H9 (cell line): Measurements from ENCODE around the gene PGBD5. TPM values are rescaled to one million over a fixed set of nuclear protein-coding genes. Genes with fewer than 3 reads are reported as not detected.

ENCODE experiments used
- DNase-seq: peaks from one replicate; pipeline ENCODE4 v3.0.0-alpha.2; 2017
- H2AFZ ChIP-seq: one replicate; pipeline ENCODE4 v1.6.1; 2013; ENCODE audit warnings: mild to moderate bottlenecking, low read length, control low read depth, moderate library complexity
- H2AK5ac ChIP-seq: 2 replicates; pipeline ENCODE4 v1.6.1; 2013; ENCODE audit warnings: low read length, control low read depth, mixed read lengths; ENCODE audit not compliant: insufficient read length
- H2BK120ac ChIP-seq: one replicate; pipeline ENCODE4 v1.6.1; 2013; ENCODE audit warnings: low read depth, mild to moderate bottlenecking, low read length, control low read depth, inconsistent platforms; ENCODE audit not compliant: poor library complexity, severe bottlenecking
- H2BK12ac ChIP-seq: 2 replicates; pipeline ENCODE4 v1.6.1; 2013; ENCODE audit warnings: low read length, control low read depth, mixed read lengths, low read depth; ENCODE audit not compliant: insufficient read length
- H2BK15ac ChIP-seq: 2 replicates; pipeline ENCODE4 v1.6.1; 2013; ENCODE audit warnings: low read depth, low read length, control low read depth
- H2BK20ac ChIP-seq: one replicate; pipeline ENCODE4 v1.6.1; 2013; ENCODE audit warnings: low read depth, mild to moderate bottlenecking, low read length, control low read depth, inconsistent platforms; ENCODE audit not compliant: poor library complexity, severe bottlenecking
- H2BK5ac ChIP-seq: 2 replicates; pipeline ENCODE4 v1.6.1; 2013; ENCODE audit warnings: low read length, control low read depth, mixed read lengths; ENCODE audit not compliant: insufficient read length
- H3K14ac ChIP-seq: 2 replicates; pipeline ENCODE4 v1.6.1; 2013; ENCODE audit warnings: low read length, control low read depth; ENCODE audit not compliant: insufficient read depth
- H3K18ac ChIP-seq: 2 replicates; pipeline ENCODE4 v1.6.1; 2013; ENCODE audit warnings: low read depth, mild to moderate bottlenecking, mixed read lengths, low read length, control low read depth; ENCODE audit not compliant: insufficient read length
- H3K23ac ChIP-seq: 2 replicates; pipeline ENCODE4 v1.6.1; 2013; ENCODE audit warnings: low read length, control low read depth, mixed read lengths, low read depth; ENCODE audit not compliant: insufficient read length
- H3K23me2 ChIP-seq: 2 replicates; pipeline ENCODE4 v1.6.1; 2013; ENCODE audit warnings: low read depth, mild to moderate bottlenecking, mixed read lengths, low read length, control low read depth; ENCODE audit not compliant: insufficient read length, poor library complexity, severe bottlenecking
- H3K27ac ChIP-seq: 2 replicates; pipeline ENCODE4 v1.5.1; 2013; ENCODE audit warnings: low read length, control low read depth, mixed read lengths, low read depth; ENCODE audit not compliant: insufficient read length
- H3K27me3 ChIP-seq: 2 replicates; pipeline ENCODE4 v1.6.1; 2013; ENCODE audit warnings: low read length, control low read depth, inconsistent platforms; ENCODE audit not compliant: insufficient read depth
- H3K4ac ChIP-seq: 2 replicates; pipeline ENCODE4 v1.6.1; 2013; ENCODE audit warnings: low read depth, mild to moderate bottlenecking, control low read depth, inconsistent platforms, low read length, moderate library complexity
- H3K4me1 ChIP-seq: 2 replicates; pipeline ENCODE4 v1.6.1; 2013; ENCODE audit warnings: low read length, control low read depth, inconsistent platforms; ENCODE audit not compliant: insufficient read depth
- H3K4me2 ChIP-seq: 2 replicates; pipeline ENCODE4 v1.6.1; 2013; ENCODE audit warnings: low read length, control low read depth, mixed read lengths; ENCODE audit not compliant: insufficient read length, insufficient read depth
- H3K56ac ChIP-seq: 2 replicates; pipeline ENCODE4 v1.6.1; 2013; ENCODE audit warnings: low read depth, mild to moderate bottlenecking, mixed read lengths, low read length, control low read depth; ENCODE audit not compliant: insufficient read length
- H3K79me1 ChIP-seq: 2 replicates; pipeline ENCODE4 v1.6.1; 2013; ENCODE audit warnings: low read depth, mild to moderate bottlenecking, moderate library complexity, low read length, control low read depth, inconsistent platforms; ENCODE audit not compliant: insufficient read depth, poor library complexity, severe bottlenecking
- H3K79me2 ChIP-seq: 2 replicates; pipeline ENCODE4 v1.6.1; 2013; ENCODE audit warnings: low read length, control low read depth, inconsistent platforms; ENCODE audit not compliant: insufficient read depth
- H3K9ac ChIP-seq: 2 replicates; pipeline ENCODE4 v1.6.1; 2013; ENCODE audit warnings: low read length, control low read depth, mixed read lengths; ENCODE audit not compliant: insufficient read length; ENCODE audit errors: extremely low read depth
- H3K9me3 ChIP-seq: one replicate; pipeline ENCODE4 v1.6.1; 2013; ENCODE audit warnings: low read depth, low read length, inconsistent platforms; ENCODE audit not compliant: control insufficient read depth
- H3T11ph ChIP-seq: one replicate; pipeline ENCODE4 v1.6.1; 2013; ENCODE audit warnings: mild to moderate bottlenecking, low read length, control low read depth, inconsistent platforms
- H4K20me1 ChIP-seq: one replicate; pipeline ENCODE4 v1.6.1; 2013; ENCODE audit not compliant: control insufficient read depth, insufficient read length, insufficient read depth
- H4K5ac ChIP-seq: 2 replicates; pipeline ENCODE4 v1.6.1; 2013; ENCODE audit warnings: low read depth, mild to moderate bottlenecking, mixed read lengths, low read length, control low read depth; ENCODE audit not compliant: insufficient read length
- H4K8ac ChIP-seq: replicated peaks from 2 replicates; pipeline ENCODE4 v1.6.1; 2013; ENCODE audit warnings: low read length, control low read depth, mixed read lengths, low read depth; ENCODE audit not compliant: insufficient read length
- H4K91ac ChIP-seq: 2 replicates; pipeline ENCODE4 v1.6.1; 2013; ENCODE audit warnings: low read depth, mild to moderate bottlenecking, moderate library complexity, mixed read lengths, low read length, control low read depth; ENCODE audit not compliant: insufficient read length
- H3K27ac Mint-ChIP-seq, 3 experiments: 2 replicates in 2 of 3; 3 replicates in 1 of 3; pipeline ENCODE4 v1.8.0; 2020 to 2021; ENCODE audit warnings: mixed read lengths in 3 of 3, mild to moderate bottlenecking in 1 of 3, moderate library complexity in 1 of 3
- H3K27me3 Mint-ChIP-seq: 2 replicates; pipeline ENCODE4 v1.8.0; 2021; ENCODE audit warnings: low read depth, mild to moderate bottlenecking, moderate library complexity, mixed read lengths
- H3K36me3 Mint-ChIP-seq, 3 experiments: 2 replicates in 2 of 3; 3 replicates in 1 of 3; pipeline ENCODE4 v1.8.0; 2020 to 2021; ENCODE audit warnings: low read depth in 3 of 3, mixed read lengths in 3 of 3; ENCODE audit not compliant: insufficient read depth in 1 of 3
- H3K4me1 Mint-ChIP-seq, 2 experiments: 2 replicates each; pipeline ENCODE4 v1.8.0; 2020; ENCODE audit warnings: mixed read lengths in 2 of 2
- H3K4me3 Mint-ChIP-seq, 2 experiments: 2 replicates in 1 of 2; 3 replicates in 1 of 2; pipeline ENCODE4 v1.8.0; 2020 to 2021; ENCODE audit warnings: mild to moderate bottlenecking in 2 of 2, mixed read lengths in 2 of 2, moderate library complexity in 1 of 2
- H3K9me3 Mint-ChIP-seq, 2 experiments: 2 replicates in 1 of 2; 3 replicates in 1 of 2; pipeline ENCODE4 v1.8.0; 2020; ENCODE audit warnings: mild to moderate bottlenecking in 2 of 2, mixed read lengths in 2 of 2, moderate library complexity in 1 of 2
- whole genome bisulfite sequencing: extraction: QIAGEN DNeasy Blood & Tissue Kit; methylation state at CpG from one replicate; pipeline ENCODE4 v1.1.7; 2013; ENCODE audit warnings: missing lambda C conversion rate, low lambda C conversion rate, mixed read lengths; ENCODE audit not compliant: insufficient read length; ENCODE audit errors: extremely low coverage; 5-methylcytosine and 5-hydroxymethylcytosine counted together
- total RNA-seq: library from RNA; stranded (reverse); gene quantifications from 2 replicates; pipeline ENCODE4 v1.2.1, GENCODE V29; 2021
- TF ChIP-seq, protein P1 (sequence below): fragments of 200-600 bp; sonication (generic); conservative IDR thresholded peaks from 3 replicates; pipeline ENCODE4 v1.8.0; 2021; ENCODE audit warnings: antibody characterized with exemption, mild to moderate bottlenecking

The PGBD5 gene
- total RNA-seq, 1 experiment from 2014 or later, result 19.1 TPM

DNA sequence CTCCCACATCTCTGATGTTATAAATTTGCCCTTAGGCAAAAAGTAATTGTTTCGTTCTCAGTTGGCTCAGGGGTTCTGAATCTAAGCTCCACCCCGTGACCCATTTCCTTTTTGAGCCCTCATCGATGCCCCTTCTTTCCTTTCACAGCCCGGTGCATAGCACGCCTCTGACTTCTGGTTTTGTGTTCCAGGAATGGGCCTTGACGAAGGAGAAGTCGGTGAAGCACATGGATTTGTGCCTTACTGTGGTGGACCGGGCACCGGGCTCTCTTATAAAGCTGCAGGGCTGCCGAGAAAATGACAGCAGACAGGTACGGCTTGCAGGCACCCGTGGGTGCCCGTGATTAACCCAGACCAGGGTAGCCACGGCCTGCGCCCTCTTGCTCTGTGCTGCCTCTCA is 151.9 kb downstream of the PGBD5 start:
- DNase-seq, result no peak
- Histone ChIP-seq H3K79me1 (no peaks in the 10 kb centered on the region), H3K18ac (no peak overlapping the region), H3K9me3 (no peaks in the 10 kb centered on the region), H4K20me1 (no peaks in the 10 kb centered on the region), H3T11ph (no peak overlapping the region), H3K27ac (no peak overlapping the region), H2BK12ac (no peak overlapping the region), H3K4me1 (peaks cover 4% of the 10 kb centered on the region; the same call in 1 of the 2 replicates), H2BK5ac (no peak overlapping the region), H2BK15ac (no peak overlapping the region), H2AFZ (no peak overlapping the region), H3K14ac (no peak overlapping the region), H2AK5ac (no peak overlapping the region), H3K9ac (no peak overlapping the region), H2BK20ac (no peak overlapping the region), H3K23ac (no peak overlapping the region), H3K23me2 (no peaks in the 10 kb centered on the region), H2BK120ac (no peak overlapping the region), H3K56ac (no peak overlapping the region), H4K5ac (no peak overlapping the region), H3K79me2 (no peaks in the 10 kb centered on the region), H3K27me3 (no peaks in the 10 kb centered on the region), H3K4ac (no peak overlapping the region), H4K91ac (no peak overlapping the region), H3K4me2 (no peak overlapping the region), H4K8ac (no peak overlapping the region)
- no peaks in the 10 kb centered on the region for H3K27me3 Mint-ChIP-seq
- H3K36me3 Mint-ChIP-seq, result peaks cover 5 to 10% (median 6%) of the 10 kb centered on the region in 3 experiments; a peak in 6 of 7 replicates
- H3K4me3 Mint-ChIP-seq, result no peak overlapping the region
- WGBS, result no CpG with 5 or more reads among the region's 15 CpGs
- H3K9me3 Mint-ChIP-seq, result no peaks in the 10 kb centered on the region
- no peak overlapping the region for H3K27ac Mint-ChIP-seq
- peaks cover 29 to 32% of the 10 kb centered on the region in 2 experiments for H3K4me1 Mint-ChIP-seq
- TF ChIP-seq, protein P1, sequence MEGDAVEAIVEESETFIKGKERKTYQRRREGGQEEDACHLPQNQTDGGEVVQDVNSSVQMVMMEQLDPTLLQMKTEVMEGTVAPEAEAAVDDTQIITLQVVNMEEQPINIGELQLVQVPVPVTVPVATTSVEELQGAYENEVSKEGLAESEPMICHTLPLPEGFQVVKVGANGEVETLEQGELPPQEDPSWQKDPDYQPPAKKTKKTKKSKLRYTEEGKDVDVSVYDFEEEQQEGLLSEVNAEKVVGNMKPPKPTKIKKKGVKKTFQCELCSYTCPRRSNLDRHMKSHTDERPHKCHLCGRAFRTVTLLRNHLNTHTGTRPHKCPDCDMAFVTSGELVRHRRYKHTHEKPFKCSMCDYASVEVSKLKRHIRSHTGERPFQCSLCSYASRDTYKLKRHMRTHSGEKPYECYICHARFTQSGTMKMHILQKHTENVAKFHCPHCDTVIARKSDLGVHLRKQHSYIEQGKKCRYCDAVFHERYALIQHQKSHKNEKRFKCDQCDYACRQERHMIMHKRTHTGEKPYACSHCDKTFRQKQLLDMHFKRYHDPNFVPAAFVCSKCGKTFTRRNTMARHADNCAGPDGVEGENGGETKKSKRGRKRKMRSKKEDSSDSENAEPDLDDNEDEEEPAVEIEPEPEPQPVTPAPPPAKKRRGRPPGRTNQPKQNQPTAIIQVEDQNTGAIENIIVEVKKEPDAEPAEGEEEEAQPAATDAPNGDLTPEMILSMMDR, result no peak
